Breast epithelium (tissue), 4 donors: Measurements from ENCODE around the gene ATXN3. TPM values are rescaled to one million over a fixed set of nuclear protein-coding genes. Genes with fewer than 3 reads are reported as not detected.

Experiments used
- DNase-seq, 2 donors: peaks; one replicate each; pipeline ENCODE4 v3.0.0-alpha.2; 2019; ENCODE audit warnings: low spot score in 2 of 2
- H3K27ac ChIP-seq, 2 donors: fragments of 200-600 bp; sonication (generic) in 1 of 2; one replicate each; pipeline ENCODE4 v1.5.1; 2016 to 2019; ENCODE audit warnings: mild to moderate bottlenecking in 1 of 2
- H3K27me3 ChIP-seq, 2 donors: fragments of 200-600 bp; sonication (generic) in 1 of 2; one replicate each; pipeline versions ENCODE4 v1.5.1 to v1.6.0; 2017 to 2019; ENCODE audit warnings: control low read depth in 1 of 2, mild to moderate bottlenecking in 1 of 2
- H3K36me3 ChIP-seq: fragments of 200-600 bp; one replicate; pipeline ENCODE4 v1.5.1; 2019
- H3K4me1 ChIP-seq, 2 donors: fragments of 200-600 bp; sonication (generic); one replicate each; pipeline ENCODE4 v1.5.1; 2016 to 2019; ENCODE audit warnings: control low read depth in 1 of 2
- H3K4me3 ChIP-seq, 3 donors: fragments of 200-600 bp; sonication (generic); 1 replicate in 2 of 3; 2 replicates in 1 of 3; pipeline ENCODE4 v1.5.1; 2016 to 2019; ENCODE audit warnings: mild to moderate bottlenecking in 3 of 3, moderate library complexity in 2 of 3
- H3K9me3 ChIP-seq, 2 donors: fragments of 200-600 bp; sonication (generic) in 1 of 2; one replicate each; pipeline ENCODE4 v1.5.1; 2016 to 2019; ENCODE audit warnings: control low read depth in 1 of 2
- POLR2A ChIP-seq: fragments of 450-650 bp; IDR thresholded peaks from one replicate; pipeline ENCODE4 v1.6.1; 2016; ENCODE audit warnings: antibody characterized with exemption, mild to moderate bottlenecking, moderate library complexity
- POLR2AphosphoS5 ChIP-seq, 3 donors: sonication (generic); formaldehyde crosslinking; IDR thresholded peaks; one replicate each; pipeline ENCODE4 v1.6.1; 2017; ENCODE audit warnings: antibody characterized with exemption in 3 of 3
- intact Hi-C: fragments of 100-400 bp; cut with DNase I; formaldehyde crosslinking; loops from one replicate; pipeline ENCODE4 v1.15.1; 2023; ENCODE audit warnings: low total_unique reads
- total RNA-seq, 3 donors: library from RNA; depleted of rRNA; stranded (reverse); fragments of >200 nt; gene quantifications; one replicate each; pipeline ENCODE4 v1.1.0, GENCODE V29; 2016
- TF ChIP-seq, protein P1 (sequence below), 3 donors: fragments of 450-650 bp; IDR thresholded peaks; one replicate each; pipeline ENCODE4 v1.5.1; 2016 to 2017; ENCODE audit warnings: antibody characterized with exemption in 3 of 3, mild to moderate bottlenecking in 3 of 3, moderate library complexity in 3 of 3

The ATXN3 gene
- total RNA-seq, 3 donors from 2014 or later: 36.2 to 46.7 (median 36.7) TPM

DNA sequence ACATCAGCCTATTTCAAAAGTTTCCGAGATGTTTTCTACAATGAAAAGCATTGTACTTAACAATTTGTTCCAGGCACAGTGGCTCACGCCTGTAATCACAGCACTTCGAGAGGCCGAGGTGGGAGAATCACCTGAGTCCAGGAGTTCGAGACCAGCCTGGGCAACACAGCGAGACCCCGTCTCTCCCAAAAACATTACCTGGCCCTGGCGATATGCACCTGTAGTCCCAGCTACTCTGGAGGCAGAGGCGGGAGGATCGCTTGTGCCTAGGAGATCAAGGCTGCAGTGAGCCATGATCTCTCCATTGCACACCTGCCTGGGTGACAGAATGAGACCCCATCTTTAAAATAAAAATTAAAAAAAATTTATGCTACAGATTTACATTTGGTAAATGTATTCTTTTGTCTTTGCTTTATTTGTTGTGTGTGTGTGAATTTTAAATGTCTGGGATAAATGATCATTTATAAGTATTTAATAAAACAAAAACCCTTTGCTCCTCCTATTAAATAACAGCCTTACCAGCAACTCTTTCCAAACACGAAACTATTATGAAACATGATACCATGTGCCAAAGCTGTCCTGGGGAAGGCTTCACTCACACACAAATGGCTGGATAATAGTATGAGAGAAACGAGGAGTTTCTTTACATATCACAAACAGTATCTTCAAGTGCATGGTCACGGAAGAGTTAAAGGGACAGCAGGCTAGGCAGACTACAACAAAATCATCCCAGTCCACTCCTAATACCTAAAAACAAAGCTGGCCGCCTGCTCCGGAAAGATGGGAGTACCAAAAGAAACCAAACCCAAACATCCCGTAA is 1.1 kb downstream of the ATXN3 start:
- H3K27ac ChIP-seq: peak overlapping the region; percentile 97 to 98
- intact Hi-C loops: no loop called here
- TF ChIP-seq POLR2A (no peak), POLR2AphosphoS5 (IDR thresholded peaks at IDR 0.05) (no peak)
- TF ChIP-seq, protein P1, sequence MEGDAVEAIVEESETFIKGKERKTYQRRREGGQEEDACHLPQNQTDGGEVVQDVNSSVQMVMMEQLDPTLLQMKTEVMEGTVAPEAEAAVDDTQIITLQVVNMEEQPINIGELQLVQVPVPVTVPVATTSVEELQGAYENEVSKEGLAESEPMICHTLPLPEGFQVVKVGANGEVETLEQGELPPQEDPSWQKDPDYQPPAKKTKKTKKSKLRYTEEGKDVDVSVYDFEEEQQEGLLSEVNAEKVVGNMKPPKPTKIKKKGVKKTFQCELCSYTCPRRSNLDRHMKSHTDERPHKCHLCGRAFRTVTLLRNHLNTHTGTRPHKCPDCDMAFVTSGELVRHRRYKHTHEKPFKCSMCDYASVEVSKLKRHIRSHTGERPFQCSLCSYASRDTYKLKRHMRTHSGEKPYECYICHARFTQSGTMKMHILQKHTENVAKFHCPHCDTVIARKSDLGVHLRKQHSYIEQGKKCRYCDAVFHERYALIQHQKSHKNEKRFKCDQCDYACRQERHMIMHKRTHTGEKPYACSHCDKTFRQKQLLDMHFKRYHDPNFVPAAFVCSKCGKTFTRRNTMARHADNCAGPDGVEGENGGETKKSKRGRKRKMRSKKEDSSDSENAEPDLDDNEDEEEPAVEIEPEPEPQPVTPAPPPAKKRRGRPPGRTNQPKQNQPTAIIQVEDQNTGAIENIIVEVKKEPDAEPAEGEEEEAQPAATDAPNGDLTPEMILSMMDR (IDR thresholded peaks at IDR 0.05): no peak
- H3K27me3 ChIP-seq: no peaks in the 10 kb centered on the region
- H3K4me3 ChIP-seq: peak overlapping the region; percentile 85 to 98 (median 90)
- no peaks in the 10 kb centered on the region for H3K4me1 ChIP-seq
- no peaks in the 10 kb centered on the region for H3K9me3 ChIP-seq
- no peak for DNase-seq
- H3K36me3 ChIP-seq: no peaks in the 10 kb centered on the region

DNA sequence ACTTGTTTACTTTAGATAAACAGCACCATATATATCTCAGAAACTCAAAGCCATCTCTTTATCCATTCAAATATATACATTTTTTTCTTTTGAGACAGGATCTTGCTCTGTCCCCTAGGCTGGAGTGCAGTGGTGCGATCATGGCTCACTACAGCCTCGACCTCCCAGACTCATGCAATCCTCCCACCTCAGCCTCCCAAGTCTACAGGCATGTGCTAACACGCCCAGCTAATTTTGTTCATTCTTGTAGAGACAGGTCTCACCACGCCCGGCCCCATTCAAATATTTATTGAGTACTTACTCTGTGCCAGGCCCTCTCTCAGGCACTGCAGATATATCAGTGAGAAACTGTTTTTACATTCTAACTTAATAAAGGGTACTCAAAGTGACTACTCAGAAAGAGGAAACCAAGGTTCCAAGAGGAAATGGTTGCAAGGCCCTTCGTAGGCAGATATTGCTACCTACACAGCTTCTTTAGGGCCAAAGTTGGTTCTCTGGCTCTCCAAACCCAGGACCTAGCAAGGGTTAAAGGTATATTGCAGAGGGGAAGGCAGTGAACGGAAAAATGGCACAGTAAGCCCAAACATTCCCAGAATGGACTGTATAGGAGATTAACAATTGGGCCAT is 2.9 kb downstream of the ATXN3 start:
- Histone ChIP-seq H3K4me1 (no peaks in the 10 kb centered on the region), H3K36me3 (no peaks in the 10 kb centered on the region), H3K27ac (no peak overlapping the region), H3K4me3 (no peak overlapping the region), H3K27me3 (no peaks in the 10 kb centered on the region), H3K9me3 (no peaks in the 10 kb centered on the region)
- intact Hi-C loops: no loop called here
- no peak for DNase-seq
- TF ChIP-seq, protein P1 (IDR thresholded peaks at IDR 0.05): no peak
- TF ChIP-seq POLR2AphosphoS5 (IDR thresholded peaks at IDR 0.05): no peak
- no peak for TF ChIP-seq POLR2A

DNA sequence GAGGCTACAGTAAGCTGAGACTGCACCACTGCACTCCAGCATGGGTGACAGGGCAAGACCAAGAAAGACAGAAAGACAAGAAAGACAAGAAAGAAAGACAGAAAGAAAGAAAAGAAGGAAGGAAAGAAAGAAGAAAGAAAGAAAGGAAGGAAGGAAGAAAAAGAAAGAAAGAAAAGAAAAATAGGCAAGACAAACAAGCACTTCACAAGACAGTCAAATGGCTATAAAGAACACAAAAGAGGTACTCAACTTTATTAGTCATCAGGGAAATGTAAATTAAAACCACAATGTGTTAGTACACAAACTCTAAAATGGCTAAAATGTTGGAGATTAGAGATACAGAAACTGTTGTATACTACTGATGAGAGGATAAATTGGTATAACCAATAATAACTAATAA is 6.6 kb downstream of the ATXN3 start:
- no peak overlapping the region for H3K27ac ChIP-seq
- DNase-seq: no peak
- H3K27me3 ChIP-seq: no peaks in the 10 kb centered on the region
- no peak overlapping the region for H3K4me3 ChIP-seq
- intact Hi-C loops: no loop called here
- TF ChIP-seq, protein P1 (IDR thresholded peaks at IDR 0.05): no peak
- TF ChIP-seq POLR2A (no peak), POLR2AphosphoS5 (IDR thresholded peaks at IDR 0.05) (no peak)
- H3K9me3 ChIP-seq: no peaks in the 10 kb centered on the region
- H3K4me1 ChIP-seq: no peaks in the 10 kb centered on the region
- no peaks in the 10 kb centered on the region for H3K36me3 ChIP-seq

DNA sequence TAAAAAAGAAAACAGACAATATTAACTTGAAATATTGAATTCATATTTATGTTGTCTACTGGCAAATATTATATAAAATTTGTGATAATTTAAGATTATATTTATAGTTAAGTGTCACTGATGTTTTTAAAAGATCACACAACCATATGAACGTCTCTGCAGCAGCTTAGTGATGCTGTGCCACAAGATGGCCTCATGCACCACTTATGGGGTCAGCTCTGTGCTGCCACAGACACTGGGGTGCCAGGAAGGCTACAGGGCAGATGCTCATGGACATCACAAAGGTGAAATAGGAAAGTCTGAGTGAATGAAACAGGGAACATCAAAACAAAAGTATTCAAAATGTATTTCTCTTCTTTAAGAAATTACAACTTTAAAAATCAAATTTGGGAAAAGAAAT is 13.1 kb downstream of the ATXN3 start:
- Histone ChIP-seq H3K27me3 (no peaks in the 10 kb centered on the region), H3K27ac (no peak overlapping the region), H3K4me1 (no peaks in the 10 kb centered on the region), H3K36me3 (no peaks in the 10 kb centered on the region), H3K4me3 (no peak overlapping the region), H3K9me3 (no peaks in the 10 kb centered on the region)
- DNase-seq: no peak
- TF ChIP-seq POLR2AphosphoS5 (IDR thresholded peaks at IDR 0.05) (no peak), POLR2A (no peak)
- TF ChIP-seq, protein P1 (IDR thresholded peaks at IDR 0.05): no peak
- intact Hi-C loops: no loop called here

DNA sequence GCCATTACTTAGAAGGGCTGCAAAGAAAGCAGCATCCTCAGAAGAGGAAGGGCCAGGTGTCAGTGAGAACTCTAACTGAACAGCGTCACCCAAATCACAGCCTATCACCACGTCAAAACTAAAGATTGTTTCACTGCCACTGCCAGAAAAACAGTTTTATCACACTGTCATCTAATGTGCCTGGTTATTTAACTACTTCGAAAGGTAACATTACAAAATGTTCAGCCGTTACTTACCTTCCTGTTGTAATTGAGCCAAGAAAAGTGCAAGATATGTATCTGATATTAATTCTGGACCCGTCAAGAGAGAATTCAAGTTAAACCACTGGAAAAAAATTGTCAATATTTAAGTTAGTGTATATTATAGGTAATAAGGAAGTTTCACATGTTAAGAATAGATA is 17.9 kb downstream of the ATXN3 start:
- Histone ChIP-seq H3K4me1 (no peaks in the 10 kb centered on the region), H3K9me3 (no peaks in the 10 kb centered on the region), H3K27ac (no peak overlapping the region), H3K27me3 (no peaks in the 10 kb centered on the region), H3K4me3 (no peak overlapping the region), H3K36me3 (no peaks in the 10 kb centered on the region)
- no peak for DNase-seq
- TF ChIP-seq POLR2AphosphoS5 (IDR thresholded peaks at IDR 0.05) (no peak), POLR2A (no peak)
- TF ChIP-seq, protein P1 (IDR thresholded peaks at IDR 0.05): no peak
- intact Hi-C loops: no loop called here
